OCI-LY7 (cell line): ENCODE results near the gene UGT1A7.

Experiments
- CTCF ChIP-seq: fragments of 200-600 bp; sonication (generic); conservative IDR thresholded peaks from 2 replicates; pipeline ENCODE4 v1.5.1; 2014; ENCODE audit warnings: mild to moderate bottlenecking, antibody characterized with exemption, low read length, moderate library complexity, mixed read lengths
- EZH2phosphoT487 ChIP-seq: fragments of 200-600 bp; sonication (generic); IDR thresholded peaks from 2 replicates; pipeline ENCODE4 v1.6.1; 2018; ENCODE audit warnings: low read depth, borderline replicate concordance, mild to moderate bottlenecking, mixed run types, antibody characterized with exemption, low read length, moderate library complexity, mixed read lengths

- TF ChIP-seq CTCF (no peak), EZH2phosphoT487 (no peak)
Observed at GRCh38 chr2:233713262-233713615, 31.5 kb downstream of the UGT1A7 start.
